Suprapubic skin (tissue), 4 donors: ENCODE data around the gene RAPGEF2.

Source experiments
- CTCF ChIP-seq, 2 donors: fragments of 200-600 bp in 1 of 2; fragments of 450-650 bp in 1 of 2; sonication (generic) in 1 of 2; IDR thresholded peaks; one replicate each; pipeline ENCODE4 v1.5.1; 2016 to 2019; ENCODE audit warnings: antibody characterized with exemption in 2 of 2, mild to moderate bottlenecking in 1 of 2, moderate library complexity in 1 of 2
- POLR2A ChIP-seq, 2 donors: fragments of 450-650 bp; IDR thresholded peaks; one replicate each; pipeline ENCODE4 v1.6.1; 2017; ENCODE audit warnings: antibody characterized with exemption in 2 of 2, mild to moderate bottlenecking in 2 of 2, moderate library complexity in 2 of 2
- POLR2AphosphoS5 ChIP-seq, 3 donors: sonication (generic); formaldehyde crosslinking; IDR thresholded peaks; one replicate each; pipeline ENCODE4 v1.6.1; 2017; ENCODE audit warnings: antibody characterized with exemption in 3 of 3

- TF ChIP-seq CTCF (IDR thresholded peaks at IDR 0.05) (no peak), POLR2AphosphoS5 (IDR thresholded peaks at IDR 0.05) (no peak), POLR2A (IDR thresholded peaks at IDR 0.05) (no peak)
These were observed 180.8 kb downstream of the RAPGEF2 start for GRCh38 chr4:159283696-159284095.
